ENCODE results near the gene PSMC4. TPM values are rescaled to one million over a fixed set of nuclear protein-coding genes. Genes with fewer than 3 reads are reported as not detected.

Gene PSMC4
- total RNA-seq, 1 experiment from 2014 or later, result 120 TPM

DNA sequence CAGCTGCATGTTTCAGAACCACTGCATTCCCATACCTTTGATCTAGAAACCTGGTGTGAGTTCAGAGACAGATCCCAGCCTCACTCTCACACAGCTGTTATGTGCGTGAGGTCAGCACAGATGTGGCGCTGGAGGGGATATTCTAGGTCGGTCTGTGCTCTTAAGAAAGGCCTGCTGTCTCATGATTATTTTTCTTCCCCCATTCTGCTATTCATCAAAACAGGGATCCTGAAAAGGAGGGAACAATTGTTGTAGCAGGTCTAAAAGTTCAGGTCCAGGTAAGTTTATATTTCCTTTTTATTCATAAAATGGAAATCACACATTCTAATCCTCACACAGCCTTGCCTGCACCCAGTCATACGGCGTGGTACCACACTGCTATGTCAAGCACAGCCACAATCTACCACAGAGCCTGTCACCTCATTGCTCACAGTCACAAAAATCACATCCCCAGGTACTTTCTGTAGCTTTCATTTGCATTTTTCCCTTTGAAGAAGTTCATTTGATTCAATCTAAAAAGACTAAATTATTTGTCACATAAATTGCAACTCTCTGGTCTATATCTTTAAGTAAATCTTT, 26.8 kb downstream of the PSMC4 start (continued):
- TF ChIP-seq POLR2AphosphoS5 (IDR thresholded peaks at IDR 0.05; ENCODE audit: low read depth, low read length) (no peak), EZH2 (IDR thresholded peaks at IDR 0.05) (no peak)

DNA sequence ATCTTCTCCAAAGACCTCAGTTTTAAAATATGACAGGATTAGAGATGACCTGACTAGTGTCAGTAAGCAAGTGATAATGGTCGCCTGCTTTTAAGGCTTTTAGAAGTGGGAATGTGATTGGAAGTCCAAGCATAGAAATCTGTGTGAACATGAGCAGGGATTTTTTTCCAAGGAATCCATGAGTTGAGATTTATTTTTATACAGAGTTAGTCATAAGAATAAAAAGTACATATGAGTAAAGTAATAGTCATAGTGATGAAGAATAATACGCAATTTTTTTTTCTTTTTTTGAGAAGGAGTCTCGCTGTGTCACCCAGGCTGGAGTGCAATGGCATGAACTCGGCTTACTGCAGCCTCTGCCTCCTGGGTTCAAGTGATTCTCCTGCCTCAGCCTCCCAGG, 27.5 kb downstream of the PSMC4 start:
- TF ChIP-seq ATF3 (IDR thresholded peaks at IDR 0.05), result no peak
- TF ChIP-seq CEBPB (IDR thresholded peaks at IDR 0.05; ENCODE audit: low read depth), result no peak
- TF ChIP-seq POLR2AphosphoS5 (IDR thresholded peaks at IDR 0.05; ENCODE audit: low read depth, low read length), result no peak
- TF ChIP-seq ZBTB33 (IDR thresholded peaks at IDR 0.05; ENCODE audit: extremely low read depth, insufficient replicate concordance, low read length), result no peak
- no peak for TF ChIP-seq ELF1 (IDR thresholded peaks at IDR 0.05; ENCODE audit: borderline replicate concordance, low read depth)
- TF ChIP-seq, protein P1, sequence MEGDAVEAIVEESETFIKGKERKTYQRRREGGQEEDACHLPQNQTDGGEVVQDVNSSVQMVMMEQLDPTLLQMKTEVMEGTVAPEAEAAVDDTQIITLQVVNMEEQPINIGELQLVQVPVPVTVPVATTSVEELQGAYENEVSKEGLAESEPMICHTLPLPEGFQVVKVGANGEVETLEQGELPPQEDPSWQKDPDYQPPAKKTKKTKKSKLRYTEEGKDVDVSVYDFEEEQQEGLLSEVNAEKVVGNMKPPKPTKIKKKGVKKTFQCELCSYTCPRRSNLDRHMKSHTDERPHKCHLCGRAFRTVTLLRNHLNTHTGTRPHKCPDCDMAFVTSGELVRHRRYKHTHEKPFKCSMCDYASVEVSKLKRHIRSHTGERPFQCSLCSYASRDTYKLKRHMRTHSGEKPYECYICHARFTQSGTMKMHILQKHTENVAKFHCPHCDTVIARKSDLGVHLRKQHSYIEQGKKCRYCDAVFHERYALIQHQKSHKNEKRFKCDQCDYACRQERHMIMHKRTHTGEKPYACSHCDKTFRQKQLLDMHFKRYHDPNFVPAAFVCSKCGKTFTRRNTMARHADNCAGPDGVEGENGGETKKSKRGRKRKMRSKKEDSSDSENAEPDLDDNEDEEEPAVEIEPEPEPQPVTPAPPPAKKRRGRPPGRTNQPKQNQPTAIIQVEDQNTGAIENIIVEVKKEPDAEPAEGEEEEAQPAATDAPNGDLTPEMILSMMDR (IDR thresholded peaks at IDR 0.05 in 2 of 3, conservative IDR thresholded peaks at IDR 0.05 in 1 of 3; ENCODE audit: borderline replicate concordance in 1 of 3, insufficient read depth in 1 of 3, low read depth in 2 of 3, low read length in 2 of 3), result no peak
- no peak for TF ChIP-seq SRF (IDR thresholded peaks at IDR 0.05; ENCODE audit: low read depth)
- no peak for TF ChIP-seq TCF7L2 (IDR thresholded peaks at IDR 0.05; ENCODE audit: borderline replicate concordance, extremely low read depth, insufficient read depth, insufficient read length)
- no peak for TF ChIP-seq EZH2 (IDR thresholded peaks at IDR 0.05)
- TF ChIP-seq EGR1 (IDR thresholded peaks at IDR 0.05; ENCODE audit: low read depth), result no peak
- TF ChIP-seq, protein P2, sequence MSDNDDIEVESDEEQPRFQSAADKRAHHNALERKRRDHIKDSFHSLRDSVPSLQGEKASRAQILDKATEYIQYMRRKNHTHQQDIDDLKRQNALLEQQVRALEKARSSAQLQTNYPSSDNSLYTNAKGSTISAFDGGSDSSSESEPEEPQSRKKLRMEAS (IDR thresholded peaks at IDR 0.05), result no peak
- peaks cover 0 to 11% of the 10 kb centered on the region in 2 experiments; a peak in 2 of 4 replicates for H3K4me1 ChIP-seq (ENCODE audit: control insufficient read depth in 1 of 2, insufficient read depth in 2 of 2, low read length in 2 of 2)
- no peaks in the 10 kb centered on the region for H4K20me1 ChIP-seq (ENCODE audit: insufficient read depth)
- no peak overlapping the region for H3K4me3 ChIP-seq (replicated peaks in 1 of 2; ENCODE audit: low read depth in 1 of 2, low read length in 2 of 2)
- H3K27ac ChIP-seq (ENCODE audit: low read depth, low read length), result no peak overlapping the region
- no peak for DNase-seq (ENCODE audit: low read depth, low spot score)
- POLR2A ChIA-PET, result no interaction called here
- no peak overlapping the region for H2AFZ ChIP-seq (ENCODE audit: low read depth, low read length, poor library complexity, severe bottlenecking)
- ATAC-seq, result no peak
- BruUV-seq (replicated peaks), result no TSS peak
- no peak overlapping the region for H3K9ac ChIP-seq (ENCODE audit: low read length)
- intact Hi-C loops (cut with micrococcal nuclease), result no loop called here
- peaks cover 21% of the 10 kb centered on the region for H3K79me2 ChIP-seq (ENCODE audit: insufficient read depth, low read length)
- CTCF ChIA-PET, result no interaction called here
- RAD21 ChIA-PET (ENCODE audit: low non-redundant PET in 1 of 2, low total read pairs in 2 of 2, uncharacterized antibody in 2 of 2, unreplicated experiment in 2 of 2), result no interaction called here
- H3K36me3 ChIP-seq (ENCODE audit: control insufficient read depth in 1 of 2, insufficient read depth in 2 of 2, low read length in 2 of 2), result no peaks in the 10 kb centered on the region
- no peaks in the 10 kb centered on the region for H3K9me2 ChIP-seq (ENCODE audit: insufficient read depth)
- no peak overlapping the region for H3K4me2 ChIP-seq (ENCODE audit: low read length)
- H3K27me3 ChIP-seq (ENCODE audit: insufficient read depth, low read length), result no peaks in the 10 kb centered on the region
- H3K9me3 ChIP-seq (ENCODE audit: control insufficient read depth in 1 of 2, insufficient read depth in 1 of 2, low read depth in 1 of 2, low read length in 2 of 2), result peaks cover 4 to 6% of the 10 kb centered on the region in 2 experiments; a peak in 3 of 4 replicates

Data from HCT116 (cell line).